ENCODE data around the gene IL4.
"Not testable (repeated sequence)": the region's sequence is repeated elsewhere in the genome, so short reads cannot be mapped to it uniquely, and the experiment has no call there.

IL4 gene

GRCh38 chr5:132674671-132675506 is 1.1 kb downstream of the IL4 start:
- no peak for DNase-seq (ENCODE audit: low read depth, low spot score)

- DNase-seq (ENCODE audit: low read depth, low spot score) = no peak
These were observed 2.3 kb downstream of the IL4 start for GRCh38 chr5:132675936-132676689.

GRCh38 chr5:132677191-132677590 is 3.4 kb downstream of the IL4 start:
- no peak for DNase-seq (ENCODE audit: low read depth, low spot score)

- DNase-seq (ENCODE audit: low read depth, low spot score) = no peak
These were observed 4.1 kb downstream of the IL4 start for GRCh38 chr5:132677682-132678400.

GRCh38 chr5:132678735-132679134 is 4.9 kb downstream of the IL4 start:
- no peak for DNase-seq (ENCODE audit: low read depth, low spot score)

GRCh38 chr5:132679166-132679565 is 5.4 kb downstream of the IL4 start:
- DNase-seq (ENCODE audit: low read depth, low spot score) = no peak

GRCh38 chr5:132679717-132680380 is 6.1 kb downstream of the IL4 start:
- DNase-seq (ENCODE audit: low read depth, low spot score) = no peak

- DNase-seq (ENCODE audit: low read depth, low spot score) = no peak
These were observed 7.1 kb downstream of the IL4 start for GRCh38 chr5:132680780-132681475.

- DNase-seq (ENCODE audit: low read depth, low spot score) = no peak
These were observed 7.7 kb downstream of the IL4 start for GRCh38 chr5:132681476-132681831.

- DNase-seq (ENCODE audit: low read depth, low spot score) = no peak
These were observed 8.2 kb downstream of the IL4 start for GRCh38 chr5:132681983-132682382.

GRCh38 chr5:132684491-132684890 is 10.7 kb downstream of the IL4 start:
- DNase-seq (ENCODE audit: low read depth, low spot score) = no peak

GRCh38 chr5:132684922-132685720 is 11.3 kb downstream of the IL4 start:
- no peak for DNase-seq (ENCODE audit: low read depth, low spot score)

- DNase-seq (ENCODE audit: low read depth, low spot score) = no peak
These were observed 12.4 kb downstream of the IL4 start for GRCh38 chr5:132686193-132686592.

- DNase-seq (ENCODE audit: low read depth, low spot score) = no peak
These were observed 14.2 kb downstream of the IL4 start for GRCh38 chr5:132687995-132688394.

- no peak for DNase-seq (ENCODE audit: low read depth, low spot score)
These were observed 14.9 kb downstream of the IL4 start for GRCh38 chr5:132688536-132689339.

- no peak for DNase-seq (ENCODE audit: low read depth, low spot score)
These were observed 15.7 kb downstream of the IL4 start for GRCh38 chr5:132689513-132689912.

- DNase-seq (ENCODE audit: low read depth, low spot score) = no peak
These were observed 16.4 kb downstream of the IL4 start for GRCh38 chr5:132690156-132690555.

GRCh38 chr5:132691755-132692631 is 18.2 kb downstream of the IL4 start:
- not testable (repeated sequence) for DNase-seq (ENCODE audit: low read depth, low spot score)

- DNase-seq (ENCODE audit: low read depth, low spot score) = no peak
These were observed 18.8 kb downstream of the IL4 start for GRCh38 chr5:132692632-132692967.
